BJ (cell line): ENCODE data around the gene DMXL2. TPM values are rescaled to one million over a fixed set of nuclear protein-coding genes. Genes with fewer than 3 reads are reported as not detected.

Experiments used
- CTCF ChIA-PET: fragments of 350-600 bp; formaldehyde crosslinking; extraction: SDS; loops from one replicate; lab custom pipeline; 2021; ENCODE audit warnings: antibody characterized with exemption, inconsistent platforms; lab: Yijun Ruan, JAX
- POLR2A ChIA-PET: fragments of 300-600 bp; sonication (Branson Sonifier 250); formaldehyde crosslinking; extraction: SDS; loops from one replicate; lab custom pipeline; 2021; ENCODE audit warnings: antibody characterized with exemption; lab: Charles Lee
- DNase-seq: peaks from one replicate; pipeline ENCODE4 v3.0.0-alpha.2; 2011; ENCODE audit warnings: low read depth
- H3K27me3 ChIP-seq: 2 replicates; pipeline ENCODE4 v1.6.0; 2011; ENCODE audit warnings: low read length; ENCODE audit not compliant: control insufficient read depth, insufficient read depth
- H3K36me3 ChIP-seq: 2 replicates; pipeline ENCODE4 v1.5.1; 2011; ENCODE audit warnings: low read length; ENCODE audit not compliant: control insufficient read depth, insufficient read depth
- H3K4me3 ChIP-seq: 2 replicates; pipeline ENCODE4 v1.5.1; 2011; ENCODE audit warnings: low read depth, mild to moderate bottlenecking, control low read depth, low read length
- CTCF ChIP-seq: IDR thresholded peaks from 2 replicates; pipeline ENCODE4 v1.5.1; 2011; ENCODE audit warnings: low read depth, mild to moderate bottlenecking, control low read depth, inconsistent platforms, low read length, moderate library complexity; ENCODE audit not compliant: insufficient read depth
- polyA plus RNA-seq: library from polyadenylated mRNA; depleted of rRNA; stranded (reverse); fragments of >200 nt; gene quantifications from 2 replicates; pipeline ENCODE4 v1.2.3, GENCODE V29; 2011

DMXL2 gene
- polyA plus RNA-seq, 1 experiment: 3.8 TPM

GRCh38 chr15:51561271-51561670 lies 61.3 kb downstream of the DMXL2 start:
- ChIA-PET CTCF (no interaction called here), POLR2A (no interaction called here)
- no peak for DNase-seq
- TF ChIP-seq CTCF: no peak
- no peak overlapping the region for H3K4me3 ChIP-seq
- no peaks in the 10 kb centered on the region for H3K36me3 ChIP-seq
- H3K27me3 ChIP-seq: no peaks in the 10 kb centered on the region

GRCh38 chr15:51558876-51559275 lies 63.7 kb downstream of the DMXL2 start:
- ChIA-PET POLR2A (no interaction called here), CTCF (no interaction called here)
- no peaks in the 10 kb centered on the region for H3K36me3 ChIP-seq
- TF ChIP-seq CTCF: no peak
- no peaks in the 10 kb centered on the region for H3K27me3 ChIP-seq
- no peak for DNase-seq
- H3K4me3 ChIP-seq: no peak overlapping the region

- Histone ChIP-seq H3K4me3 (no peak overlapping the region), H3K36me3 (no peaks in the 10 kb centered on the region), H3K27me3 (no peaks in the 10 kb centered on the region)
- no peak for TF ChIP-seq CTCF
- CTCF ChIA-PET: no interaction called here
- no peak for DNase-seq
- POLR2A ChIA-PET: no interaction called here
These were observed 64.2 kb downstream of the DMXL2 start for GRCh38 chr15:51558411-51558810.

- TF ChIP-seq CTCF: no peak
- H3K27me3 ChIP-seq: no peaks in the 10 kb centered on the region
- ChIA-PET POLR2A (no interaction called here), CTCF (no interaction called here)
- H3K36me3 ChIP-seq: no peaks in the 10 kb centered on the region
- DNase-seq: no peak
- no peak overlapping the region for H3K4me3 ChIP-seq
These were observed 71.7 kb downstream of the DMXL2 start for GRCh38 chr15:51550841-51551240.

GRCh38 chr15:51547656-51548055 lies 74.9 kb downstream of the DMXL2 start:
- H3K4me3 ChIP-seq: no peak overlapping the region
- ChIA-PET POLR2A (no interaction called here), CTCF (no interaction called here)
- H3K27me3 ChIP-seq: no peaks in the 10 kb centered on the region
- no peak for DNase-seq
- no peak for TF ChIP-seq CTCF
- no peaks in the 10 kb centered on the region for H3K36me3 ChIP-seq
